ENCODE results near the gene VAT1. TPM values are rescaled to one million over a fixed set of nuclear protein-coding genes. Genes with fewer than 3 reads are reported as not detected.

VAT1 gene
- total and polyA plus RNA-seq, 2 of the 13 experiments (the other 11 are each of a cell fraction or from before 2014, with no cell fraction given) = 143 to 205 TPM

DNA sequence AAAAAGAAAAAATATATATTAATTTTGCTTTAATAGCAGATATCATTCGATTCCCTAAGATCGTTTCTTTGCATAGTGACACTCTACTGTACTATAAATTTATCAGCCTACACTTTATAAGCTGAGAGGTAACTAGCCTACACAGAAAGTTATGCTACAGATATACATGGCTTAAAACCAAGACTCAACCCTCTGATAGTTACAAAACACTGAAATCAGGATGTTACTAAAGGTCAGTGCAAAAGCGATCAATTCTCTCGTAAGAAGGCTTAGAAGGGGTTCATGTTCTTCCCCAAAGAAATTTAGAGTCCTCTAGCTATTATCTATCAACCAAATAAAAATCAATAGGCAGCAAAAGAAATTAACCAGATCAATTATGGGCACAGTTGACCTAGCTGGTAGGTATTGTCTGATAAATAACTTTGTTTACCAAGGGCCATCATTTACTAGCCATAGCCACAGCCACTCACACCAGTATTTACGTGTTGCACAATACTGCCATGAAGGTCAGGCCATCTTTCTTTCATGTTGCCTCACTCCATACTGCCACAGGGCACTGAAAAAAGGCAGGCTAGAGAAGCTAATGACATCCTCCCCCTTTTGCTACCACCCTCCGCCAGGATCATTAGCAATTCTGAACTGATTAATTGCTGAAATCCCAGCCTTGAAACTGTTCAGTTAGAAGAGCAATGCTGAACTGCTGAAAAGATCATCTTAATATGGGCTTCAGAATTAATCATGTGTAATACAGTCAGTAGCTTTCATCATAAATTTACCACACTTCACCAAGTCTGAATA is 46.6 kb upstream of the VAT1 start (continued):
- TF ChIP-seq, protein P1, sequence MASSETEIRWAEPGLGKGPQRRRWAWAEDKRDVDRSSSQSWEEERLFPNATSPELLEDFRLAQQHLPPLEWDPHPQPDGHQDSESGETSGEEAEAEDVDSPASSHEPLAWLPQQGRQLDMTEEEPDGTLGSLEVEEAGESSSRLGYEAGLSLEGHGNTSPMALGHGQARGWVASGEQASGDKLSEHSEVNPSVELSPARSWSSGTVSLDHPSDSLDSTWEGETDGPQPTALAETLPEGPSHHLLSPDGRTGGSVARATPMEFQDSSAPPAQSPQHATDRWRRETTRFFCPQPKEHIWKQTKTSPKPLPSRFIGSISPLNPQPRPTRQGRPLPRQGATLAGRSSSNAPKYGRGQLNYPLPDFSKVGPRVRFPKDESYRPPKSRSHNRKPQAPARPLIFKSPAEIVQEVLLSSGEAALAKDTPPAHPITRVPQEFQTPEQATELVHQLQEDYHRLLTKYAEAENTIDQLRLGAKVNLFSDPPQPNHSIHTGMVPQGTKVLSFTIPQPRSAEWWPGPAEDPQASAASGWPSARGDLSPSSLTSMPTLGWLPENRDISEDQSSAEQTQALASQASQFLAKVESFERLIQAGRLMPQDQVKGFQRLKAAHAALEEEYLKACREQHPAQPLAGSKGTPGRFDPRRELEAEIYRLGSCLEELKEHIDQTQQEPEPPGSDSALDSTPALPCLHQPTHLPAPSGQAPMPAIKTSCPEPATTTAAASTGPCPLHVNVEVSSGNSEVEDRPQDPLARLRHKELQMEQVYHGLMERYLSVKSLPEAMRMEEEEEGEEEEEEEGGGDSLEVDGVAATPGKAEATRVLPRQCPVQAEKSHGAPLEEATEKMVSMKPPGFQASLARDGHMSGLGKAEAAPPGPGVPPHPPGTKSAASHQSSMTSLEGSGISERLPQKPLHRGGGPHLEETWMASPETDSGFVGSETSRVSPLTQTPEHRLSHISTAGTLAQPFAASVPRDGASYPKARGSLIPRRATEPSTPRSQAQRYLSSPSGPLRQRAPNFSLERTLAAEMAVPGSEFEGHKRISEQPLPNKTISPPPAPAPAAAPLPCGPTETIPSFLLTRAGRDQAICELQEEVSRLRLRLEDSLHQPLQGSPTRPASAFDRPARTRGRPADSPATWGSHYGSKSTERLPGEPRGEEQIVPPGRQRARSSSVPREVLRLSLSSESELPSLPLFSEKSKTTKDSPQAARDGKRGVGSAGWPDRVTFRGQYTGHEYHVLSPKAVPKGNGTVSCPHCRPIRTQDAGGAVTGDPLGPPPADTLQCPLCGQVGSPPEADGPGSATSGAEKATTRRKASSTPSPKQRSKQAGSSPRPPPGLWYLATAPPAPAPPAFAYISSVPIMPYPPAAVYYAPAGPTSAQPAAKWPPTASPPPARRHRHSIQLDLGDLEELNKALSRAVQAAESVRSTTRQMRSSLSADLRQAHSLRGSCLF (CRISPR knock-in tag; IDR thresholded peaks at IDR 0.05; ENCODE audit: borderline replicate concordance) = no peak
- peak; percentile 78 for TF ChIP-seq CREM (IDR thresholded peaks at IDR 0.05)
- no peak for TF ChIP-seq CREM (CRISPR knock-in tag; IDR thresholded peaks at IDR 0.05)
- peak; percentile 31; the same call in 1 of the 2 replicates for TF ChIP-seq ZFY (CRISPR knock-in tag; IDR thresholded peaks at IDR 0.05)
- TF ChIP-seq, protein P2, sequence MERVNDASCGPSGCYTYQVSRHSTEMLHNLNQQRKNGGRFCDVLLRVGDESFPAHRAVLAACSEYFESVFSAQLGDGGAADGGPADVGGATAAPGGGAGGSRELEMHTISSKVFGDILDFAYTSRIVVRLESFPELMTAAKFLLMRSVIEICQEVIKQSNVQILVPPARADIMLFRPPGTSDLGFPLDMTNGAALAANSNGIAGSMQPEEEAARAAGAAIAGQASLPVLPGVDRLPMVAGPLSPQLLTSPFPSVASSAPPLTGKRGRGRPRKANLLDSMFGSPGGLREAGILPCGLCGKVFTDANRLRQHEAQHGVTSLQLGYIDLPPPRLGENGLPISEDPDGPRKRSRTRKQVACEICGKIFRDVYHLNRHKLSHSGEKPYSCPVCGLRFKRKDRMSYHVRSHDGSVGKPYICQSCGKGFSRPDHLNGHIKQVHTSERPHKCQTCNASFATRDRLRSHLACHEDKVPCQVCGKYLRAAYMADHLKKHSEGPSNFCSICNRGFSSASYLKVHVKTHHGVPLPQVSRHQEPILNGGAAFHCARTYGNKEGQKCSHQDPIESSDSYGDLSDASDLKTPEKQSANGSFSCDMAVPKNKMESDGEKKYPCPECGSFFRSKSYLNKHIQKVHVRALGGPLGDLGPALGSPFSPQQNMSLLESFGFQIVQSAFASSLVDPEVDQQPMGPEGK (CRISPR knock-in tag; IDR thresholded peaks at IDR 0.05) = peak; percentile 82
- TF ChIP-seq, protein P3, sequence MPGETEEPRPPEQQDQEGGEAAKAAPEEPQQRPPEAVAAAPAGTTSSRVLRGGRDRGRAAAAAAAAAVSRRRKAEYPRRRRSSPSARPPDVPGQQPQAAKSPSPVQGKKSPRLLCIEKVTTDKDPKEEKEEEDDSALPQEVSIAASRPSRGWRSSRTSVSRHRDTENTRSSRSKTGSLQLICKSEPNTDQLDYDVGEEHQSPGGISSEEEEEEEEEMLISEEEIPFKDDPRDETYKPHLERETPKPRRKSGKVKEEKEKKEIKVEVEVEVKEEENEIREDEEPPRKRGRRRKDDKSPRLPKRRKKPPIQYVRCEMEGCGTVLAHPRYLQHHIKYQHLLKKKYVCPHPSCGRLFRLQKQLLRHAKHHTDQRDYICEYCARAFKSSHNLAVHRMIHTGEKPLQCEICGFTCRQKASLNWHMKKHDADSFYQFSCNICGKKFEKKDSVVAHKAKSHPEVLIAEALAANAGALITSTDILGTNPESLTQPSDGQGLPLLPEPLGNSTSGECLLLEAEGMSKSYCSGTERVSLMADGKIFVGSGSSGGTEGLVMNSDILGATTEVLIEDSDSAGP (CRISPR knock-in tag; IDR thresholded peaks at IDR 0.05; ENCODE audit: borderline replicate concordance) = no peak; the same call in 1 of the 2 replicates
- no peak for TF ChIP-seq ZNF761 (CRISPR knock-in tag; conservative IDR thresholded peaks at IDR 0.05)
- TF ChIP-seq NR2F2 (IDR thresholded peaks at IDR 0.05; ENCODE audit: borderline replicate concordance, low read depth) = peak; percentile 99
- TF ChIP-seq, protein P4, sequence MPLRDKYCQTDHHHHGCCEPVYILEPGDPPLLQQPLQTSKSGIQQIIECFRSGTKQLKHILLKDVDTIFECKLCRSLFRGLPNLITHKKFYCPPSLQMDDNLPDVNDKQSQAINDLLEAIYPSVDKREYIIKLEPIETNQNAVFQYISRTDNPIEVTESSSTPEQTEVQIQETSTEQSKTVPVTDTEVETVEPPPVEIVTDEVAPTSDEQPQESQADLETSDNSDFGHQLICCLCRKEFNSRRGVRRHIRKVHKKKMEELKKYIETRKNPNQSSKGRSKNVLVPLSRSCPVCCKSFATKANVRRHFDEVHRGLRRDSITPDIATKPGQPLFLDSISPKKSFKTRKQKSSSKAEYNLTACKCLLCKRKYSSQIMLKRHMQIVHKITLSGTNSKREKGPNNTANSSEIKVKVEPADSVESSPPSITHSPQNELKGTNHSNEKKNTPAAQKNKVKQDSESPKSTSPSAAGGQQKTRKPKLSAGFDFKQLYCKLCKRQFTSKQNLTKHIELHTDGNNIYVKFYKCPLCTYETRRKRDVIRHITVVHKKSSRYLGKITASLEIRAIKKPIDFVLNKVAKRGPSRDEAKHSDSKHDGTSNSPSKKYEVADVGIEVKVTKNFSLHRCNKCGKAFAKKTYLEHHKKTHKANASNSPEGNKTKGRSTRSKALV (CRISPR knock-in tag; IDR thresholded peaks at IDR 0.05) = peak; percentile 57; the same call in 1 of the 2 replicates
- TF ChIP-seq, protein P5, sequence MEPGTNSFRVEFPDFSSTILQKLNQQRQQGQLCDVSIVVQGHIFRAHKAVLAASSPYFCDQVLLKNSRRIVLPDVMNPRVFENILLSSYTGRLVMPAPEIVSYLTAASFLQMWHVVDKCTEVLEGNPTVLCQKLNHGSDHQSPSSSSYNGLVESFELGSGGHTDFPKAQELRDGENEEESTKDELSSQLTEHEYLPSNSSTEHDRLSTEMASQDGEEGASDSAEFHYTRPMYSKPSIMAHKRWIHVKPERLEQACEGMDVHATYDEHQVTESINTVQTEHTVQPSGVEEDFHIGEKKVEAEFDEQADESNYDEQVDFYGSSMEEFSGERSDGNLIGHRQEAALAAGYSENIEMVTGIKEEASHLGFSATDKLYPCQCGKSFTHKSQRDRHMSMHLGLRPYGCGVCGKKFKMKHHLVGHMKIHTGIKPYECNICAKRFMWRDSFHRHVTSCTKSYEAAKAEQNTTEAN (CRISPR knock-in tag; conservative IDR thresholded peaks at IDR 0.05) = no peak; the same call in 1 of the 2 replicates
- no peak for TF ChIP-seq ZNF569 (CRISPR knock-in tag; IDR thresholded peaks at IDR 0.05; ENCODE audit: borderline replicate concordance)
- TF ChIP-seq HMG20B (CRISPR knock-in tag; conservative IDR thresholded peaks at IDR 0.05) = peak; percentile 90
- TF ChIP-seq POGZ (CRISPR knock-in tag; IDR thresholded peaks at IDR 0.05) = peak; percentile 96
- TF ChIP-seq ZNF547 (CRISPR knock-in tag; IDR thresholded peaks at IDR 0.05) = no peak
- TF ChIP-seq ZNF282 (IDR thresholded peaks at IDR 0.05; ENCODE audit: partially characterized antibody) = no peak
- TF ChIP-seq ZMYM2 (CRISPR knock-in tag; IDR thresholded peaks at IDR 0.05) = peak; percentile 67
